Suprapubic skin (tissue), 3 donors: ENCODE measurements around the gene SPRING1.

Source experiments
- CTCF ChIP-seq, 2 donors: fragments of 200-600 bp in 1 of 2; fragments of 450-650 bp in 1 of 2; sonication (generic) in 1 of 2; IDR thresholded peaks; one replicate each; pipeline ENCODE4 v1.5.1; 2016 to 2019; ENCODE audit warnings: antibody characterized with exemption in 2 of 2, mild to moderate bottlenecking in 1 of 2, moderate library complexity in 1 of 2
- EP300 ChIP-seq: sonication (generic); formaldehyde crosslinking; IDR thresholded peaks from one replicate; pipeline ENCODE4 v1.6.1; 2017; ENCODE audit warnings: antibody characterized with exemption

GRCh38 chr12:116717466-116718437, 20.1 kb downstream of the SPRING1 start:
- no peak for TF ChIP-seq CTCF (IDR thresholded peaks at IDR 0.05)
- no peak for TF ChIP-seq EP300
